Rectal smooth muscle tissue (tissue), 1 donor: ENCODE measurements around the gene RTL1.

Source experiments
- H3K27ac ChIP-seq: one replicate; pipeline ENCODE4 v1.7.0; 2013; ENCODE audit warnings: low read depth, low read length, inconsistent platforms
- H3K27me3 ChIP-seq: one replicate; pipeline ENCODE4 v1.7.0; 2013; ENCODE audit warnings: low read length; ENCODE audit not compliant: control insufficient read depth, insufficient read depth
- H3K36me3 ChIP-seq: one replicate; pipeline ENCODE4 v1.7.0; 2013; ENCODE audit warnings: low read length; ENCODE audit not compliant: control insufficient read depth, insufficient read depth
- H3K4me1 ChIP-seq: one replicate; pipeline ENCODE4 v1.7.0; 2013; ENCODE audit warnings: low read length; ENCODE audit not compliant: control insufficient read depth, insufficient read depth
- H3K4me3 ChIP-seq: one replicate; pipeline ENCODE4 v1.7.0; 2013; ENCODE audit warnings: low read length
- H3K9ac ChIP-seq: one replicate; pipeline ENCODE4 v1.7.0; 2013; ENCODE audit warnings: low read length

The RTL1 gene

GRCh38 chr14:100864960-100865681 is 38.4 kb downstream of the RTL1 start:
- H3K4me3 ChIP-seq = no peak overlapping the region
- no peaks in the 10 kb centered on the region for H3K4me1 ChIP-seq
- no peak overlapping the region for H3K27ac ChIP-seq
- no peak overlapping the region for H3K9ac ChIP-seq
- no peaks in the 10 kb centered on the region for H3K36me3 ChIP-seq
- H3K27me3 ChIP-seq = no peaks in the 10 kb centered on the region

- no peaks in the 10 kb centered on the region for H3K4me1 ChIP-seq
- no peaks in the 10 kb centered on the region for H3K36me3 ChIP-seq
- no peaks in the 10 kb centered on the region for H3K27me3 ChIP-seq
- H3K27ac ChIP-seq = no peak overlapping the region
- H3K4me3 ChIP-seq = no peak overlapping the region
- no peak overlapping the region for H3K9ac ChIP-seq
Measured at GRCh38 chr14:100864206-100864605, 39.3 kb downstream of the RTL1 start.

GRCh38 chr14:100862793-100863192 is 40.7 kb downstream of the RTL1 start:
- Histone ChIP-seq H3K27me3 (no peaks in the 10 kb centered on the region), H3K9ac (no peak overlapping the region), H3K4me3 (no peak overlapping the region), H3K4me1 (no peaks in the 10 kb centered on the region), H3K36me3 (no peaks in the 10 kb centered on the region), H3K27ac (no peak overlapping the region)

- no peaks in the 10 kb centered on the region for H3K36me3 ChIP-seq
- no peak overlapping the region for H3K27ac ChIP-seq
- no peak overlapping the region for H3K9ac ChIP-seq
- no peak overlapping the region for H3K4me3 ChIP-seq
- H3K27me3 ChIP-seq = no peaks in the 10 kb centered on the region
- H3K4me1 ChIP-seq = no peaks in the 10 kb centered on the region
Measured at GRCh38 chr14:100862277-100862676, 41.2 kb downstream of the RTL1 start.

- H3K36me3 ChIP-seq = no peaks in the 10 kb centered on the region
- no peaks in the 10 kb centered on the region for H3K27me3 ChIP-seq
- no peak overlapping the region for H3K9ac ChIP-seq
- no peak overlapping the region for H3K4me3 ChIP-seq
- H3K27ac ChIP-seq = no peak overlapping the region
- no peaks in the 10 kb centered on the region for H3K4me1 ChIP-seq
Measured at GRCh38 chr14:100861937-100862247, 41.6 kb downstream of the RTL1 start.

- Histone ChIP-seq H3K27ac (no peak overlapping the region), H3K4me1 (no peaks in the 10 kb centered on the region), H3K4me3 (no peak overlapping the region), H3K9ac (no peak overlapping the region), H3K27me3 (no peaks in the 10 kb centered on the region), H3K36me3 (no peaks in the 10 kb centered on the region)
Measured at GRCh38 chr14:100861188-100861936, 42.2 kb downstream of the RTL1 start.

- H3K27ac ChIP-seq = no peak overlapping the region
- H3K27me3 ChIP-seq = no peaks in the 10 kb centered on the region
- no peaks in the 10 kb centered on the region for H3K36me3 ChIP-seq
- no peaks in the 10 kb centered on the region for H3K4me1 ChIP-seq
- H3K4me3 ChIP-seq = no peak overlapping the region
- no peak overlapping the region for H3K9ac ChIP-seq
Measured at GRCh38 chr14:100860556-100861187, 42.9 kb downstream of the RTL1 start.

GRCh38 chr14:100859781-100860180 is 43.7 kb downstream of the RTL1 start:
- no peak overlapping the region for H3K27ac ChIP-seq
- H3K27me3 ChIP-seq = no peaks in the 10 kb centered on the region
- no peak overlapping the region for H3K9ac ChIP-seq
- H3K36me3 ChIP-seq = no peaks in the 10 kb centered on the region
- H3K4me3 ChIP-seq = no peak overlapping the region
- H3K4me1 ChIP-seq = no peaks in the 10 kb centered on the region

- Histone ChIP-seq H3K36me3 (no peaks in the 10 kb centered on the region), H3K4me1 (no peaks in the 10 kb centered on the region), H3K4me3 (no peak overlapping the region), H3K9ac (no peak overlapping the region), H3K27ac (no peak overlapping the region), H3K27me3 (no peaks in the 10 kb centered on the region)
Measured at GRCh38 chr14:100858838-100859220, 44.7 kb downstream of the RTL1 start.

- H3K27ac ChIP-seq = no peak overlapping the region
- no peak overlapping the region for H3K9ac ChIP-seq
- H3K27me3 ChIP-seq = no peaks in the 10 kb centered on the region
- H3K4me1 ChIP-seq = no peaks in the 10 kb centered on the region
- no peaks in the 10 kb centered on the region for H3K36me3 ChIP-seq
- H3K4me3 ChIP-seq = no peak overlapping the region
Measured at GRCh38 chr14:100857923-100858837, 45.3 kb downstream of the RTL1 start.

GRCh38 chr14:100857233-100857922 is 46.1 kb downstream of the RTL1 start:
- Histone ChIP-seq H3K4me1 (no peaks in the 10 kb centered on the region), H3K9ac (no peak overlapping the region), H3K27me3 (no peaks in the 10 kb centered on the region), H3K27ac (no peak overlapping the region), H3K36me3 (no peaks in the 10 kb centered on the region), H3K4me3 (no peak overlapping the region)
